Activated naive CD4-positive, alpha-beta T cell treated with anti-CD3 and anti-CD28 coated beads, Interleukin-2, amount 50 U/mL, for 24 hours (primary cell): ENCODE results near the gene TLCD3B.
"Not testable (repeated sequence)": the region's sequence is repeated elsewhere in the genome, so short reads cannot be mapped to it uniquely, and the experiment has no call there.

Source experiments
- H3K27ac Mint-ChIP-seq: one replicate; pipeline ENCODE4 v1.8.0; 2021; ENCODE audit warnings: mild to moderate bottlenecking, mixed read lengths
- H3K27me3 Mint-ChIP-seq: one replicate; pipeline ENCODE4 v1.8.0; 2021; ENCODE audit warnings: mixed read lengths
- H3K36me3 Mint-ChIP-seq: one replicate; pipeline ENCODE4 v1.8.0; 2021; ENCODE audit warnings: mixed read lengths
- H3K4me1 Mint-ChIP-seq: one replicate; pipeline ENCODE4 v1.8.0; 2021; ENCODE audit warnings: mixed read lengths
- H3K4me3 Mint-ChIP-seq: one replicate; pipeline ENCODE4 v1.8.0; 2021; ENCODE audit warnings: mild to moderate bottlenecking, mixed read lengths
- H3K9me3 Mint-ChIP-seq: one replicate; pipeline ENCODE4 v1.8.0; 2021; ENCODE audit warnings: mixed read lengths

Gene TLCD3B

DNA sequence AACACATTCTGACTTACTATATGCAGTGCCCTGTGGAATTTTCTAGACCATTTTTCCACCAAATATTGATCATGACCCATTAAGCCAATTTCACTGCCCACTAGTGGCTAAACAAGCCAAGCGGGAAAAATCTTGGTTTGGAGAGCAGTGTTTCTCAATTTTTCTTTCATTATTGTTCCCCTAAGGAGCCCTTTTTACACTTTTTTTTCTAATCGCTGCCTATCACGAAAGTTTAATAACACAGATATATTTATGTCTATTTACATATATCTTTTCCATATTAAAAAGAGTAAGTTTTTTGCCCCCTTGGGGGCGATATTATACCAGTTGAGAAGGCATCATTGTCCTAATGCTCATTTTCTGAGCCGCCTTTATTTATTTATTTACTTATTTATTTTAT, 10.8 kb upstream of the TLCD3B start:
- Mint-ChIP-seq H3K4me3 (no peak overlapping the region), H3K9me3 (no peaks in the 10 kb centered on the region), H3K27me3 (no peaks in the 10 kb centered on the region), H3K36me3 (no peaks in the 10 kb centered on the region), H3K27ac (no peak overlapping the region), H3K4me1 (no peaks in the 10 kb centered on the region)

DNA sequence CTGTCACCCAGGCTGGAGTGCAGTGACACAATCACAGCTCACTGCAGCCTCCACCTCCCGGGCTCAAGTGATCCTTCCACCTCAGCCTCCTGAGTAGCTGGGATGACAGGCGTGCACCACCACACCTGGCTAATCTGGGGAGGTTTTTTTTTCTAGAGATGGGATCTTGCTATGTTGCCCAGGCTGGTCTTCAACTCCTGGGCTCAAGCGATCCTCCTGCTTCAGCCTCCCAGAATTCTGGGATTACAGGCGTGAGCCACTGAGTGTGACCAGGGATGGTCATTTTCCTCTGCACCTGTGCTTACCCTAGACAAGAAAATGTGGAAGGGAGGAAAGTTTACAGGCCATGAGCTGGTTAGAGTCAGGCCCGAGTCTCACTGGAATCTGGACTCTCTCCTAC, 9.6 kb upstream of the TLCD3B start:
- H3K4me3 Mint-ChIP-seq, H3K36me3 Mint-ChIP-seq, H3K9me3 Mint-ChIP-seq, H3K27me3 Mint-ChIP-seq, H3K4me1 Mint-ChIP-seq, H3K27ac Mint-ChIP-seq: not testable (repeated sequence)

DNA sequence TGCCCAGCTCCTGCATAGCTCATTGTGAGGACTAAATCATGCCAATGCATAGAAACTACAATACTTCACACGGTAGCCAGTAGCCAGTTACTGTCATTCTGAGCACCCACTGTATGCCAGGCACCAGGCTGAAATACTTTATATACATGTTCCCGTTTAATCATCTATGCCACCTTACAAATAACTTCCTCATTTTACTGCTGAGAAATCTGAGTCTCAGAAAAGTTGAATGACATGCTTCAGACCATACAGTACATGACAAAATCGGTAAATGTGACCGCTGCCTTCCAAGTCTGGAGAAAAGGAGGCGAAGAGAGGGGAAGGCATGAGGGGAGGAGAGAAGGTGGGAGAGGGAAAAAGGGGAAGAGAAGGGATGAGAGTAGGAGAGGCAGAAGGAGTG, 9.2 kb upstream of the TLCD3B start:
- Mint-ChIP-seq H3K36me3 (no peaks in the 10 kb centered on the region), H3K27ac (no peak overlapping the region), H3K9me3 (no peaks in the 10 kb centered on the region), H3K4me1 (no peaks in the 10 kb centered on the region), H3K4me3 (no peak overlapping the region), H3K27me3 (no peaks in the 10 kb centered on the region)

DNA sequence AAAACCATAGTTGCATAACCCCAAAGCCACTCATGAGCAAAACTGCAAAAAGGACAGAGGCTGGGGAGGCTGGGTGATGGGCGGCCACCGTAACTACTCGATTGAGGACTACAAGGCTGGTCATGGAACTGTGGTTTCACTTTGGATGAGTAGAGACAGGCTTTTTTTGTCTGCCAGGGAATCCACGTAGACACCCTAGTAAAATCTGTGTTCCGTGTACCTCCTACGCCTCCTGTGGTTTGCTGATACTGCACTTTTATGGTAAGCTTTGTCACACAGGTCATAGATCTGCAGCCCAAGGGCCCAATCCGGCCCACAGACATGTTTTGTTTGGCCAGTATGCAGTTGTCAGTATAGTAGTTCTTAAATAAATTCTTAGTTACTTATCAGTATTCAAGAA, 2.2 kb upstream of the TLCD3B start:
- no peaks in the 10 kb centered on the region for H3K9me3 Mint-ChIP-seq
- H3K4me3 Mint-ChIP-seq = no peak overlapping the region
- H3K4me1 Mint-ChIP-seq = peaks cover 11% of the 10 kb centered on the region
- H3K27me3 Mint-ChIP-seq = peaks cover 20% of the 10 kb centered on the region
- H3K27ac Mint-ChIP-seq = no peak overlapping the region
- H3K36me3 Mint-ChIP-seq = peaks cover 3% of the 10 kb centered on the region

DNA sequence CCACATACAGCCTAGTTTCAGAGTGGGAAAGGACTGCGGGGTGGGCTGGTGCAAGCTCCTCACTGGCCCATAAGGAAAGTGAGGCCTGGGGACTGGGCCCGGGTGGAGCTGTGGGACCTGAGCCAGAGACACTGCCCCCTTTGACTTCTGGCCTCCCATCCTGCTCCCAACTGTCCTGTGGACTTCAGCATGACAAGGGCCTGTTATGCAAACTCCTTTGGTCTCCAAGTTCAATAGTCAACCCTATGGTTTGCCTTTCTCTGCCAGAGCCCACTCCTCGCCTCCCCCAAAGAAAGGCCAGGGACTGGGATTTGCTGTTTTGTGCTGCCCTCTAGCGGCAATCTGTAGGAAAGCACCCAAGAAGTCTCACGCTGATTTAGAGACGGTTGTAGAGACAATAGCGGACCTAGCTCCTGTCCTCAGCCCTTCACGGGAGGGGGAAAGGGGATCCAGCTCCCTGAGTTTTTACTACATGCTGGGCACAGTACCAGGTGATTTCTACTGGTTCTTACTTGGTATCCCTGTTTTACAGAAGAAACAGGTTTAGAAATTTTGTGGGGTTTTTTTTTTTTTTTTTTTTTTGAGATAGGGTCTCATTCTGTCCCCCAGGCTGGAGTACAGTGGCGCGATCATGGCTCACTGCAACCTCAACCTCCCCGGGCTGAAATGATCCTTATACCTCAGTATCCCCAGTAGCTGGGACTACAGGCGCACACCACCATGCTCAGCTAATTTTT, 1.2 kb upstream of the TLCD3B start:
- H3K4me3 Mint-ChIP-seq = peak overlapping the region; percentile 52
- peaks cover 28% of the 10 kb centered on the region for H3K27me3 Mint-ChIP-seq
- peaks cover 3% of the 10 kb centered on the region for H3K36me3 Mint-ChIP-seq
- H3K9me3 Mint-ChIP-seq = no peaks in the 10 kb centered on the region
- no peak overlapping the region for H3K27ac Mint-ChIP-seq
- peaks cover 11% of the 10 kb centered on the region for H3K4me1 Mint-ChIP-seq

DNA sequence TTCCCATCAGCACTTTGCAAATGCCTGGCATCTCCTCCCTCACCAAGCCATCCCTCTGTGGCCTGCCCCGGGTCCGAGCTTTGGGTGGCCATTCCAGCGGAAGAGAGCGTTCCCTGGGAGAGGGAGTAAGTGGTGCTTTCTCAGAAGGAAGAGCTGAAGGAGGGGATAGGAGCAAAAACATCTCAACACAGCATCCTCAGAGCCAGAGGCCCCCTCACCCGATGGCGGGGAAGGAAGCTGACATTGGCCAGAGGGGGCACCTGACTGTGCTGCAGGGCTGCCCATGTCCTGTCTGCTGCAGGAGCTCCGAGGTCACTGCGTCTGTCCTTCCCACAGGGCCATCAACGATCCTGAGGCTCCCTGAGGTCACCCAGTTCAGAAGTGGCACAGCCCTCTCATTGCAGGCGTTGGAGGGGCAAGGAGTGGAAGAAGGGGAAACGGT, 427 bp upstream of the TLCD3B start:
- Mint-ChIP-seq H3K9me3 (no peaks in the 10 kb centered on the region), H3K36me3 (peaks cover 3% of the 10 kb centered on the region), H3K4me1 (peaks cover 11% of the 10 kb centered on the region), H3K27me3 (peaks cover 31% of the 10 kb centered on the region), H3K27ac (no peak overlapping the region), H3K4me3 (no peak overlapping the region)

DNA sequence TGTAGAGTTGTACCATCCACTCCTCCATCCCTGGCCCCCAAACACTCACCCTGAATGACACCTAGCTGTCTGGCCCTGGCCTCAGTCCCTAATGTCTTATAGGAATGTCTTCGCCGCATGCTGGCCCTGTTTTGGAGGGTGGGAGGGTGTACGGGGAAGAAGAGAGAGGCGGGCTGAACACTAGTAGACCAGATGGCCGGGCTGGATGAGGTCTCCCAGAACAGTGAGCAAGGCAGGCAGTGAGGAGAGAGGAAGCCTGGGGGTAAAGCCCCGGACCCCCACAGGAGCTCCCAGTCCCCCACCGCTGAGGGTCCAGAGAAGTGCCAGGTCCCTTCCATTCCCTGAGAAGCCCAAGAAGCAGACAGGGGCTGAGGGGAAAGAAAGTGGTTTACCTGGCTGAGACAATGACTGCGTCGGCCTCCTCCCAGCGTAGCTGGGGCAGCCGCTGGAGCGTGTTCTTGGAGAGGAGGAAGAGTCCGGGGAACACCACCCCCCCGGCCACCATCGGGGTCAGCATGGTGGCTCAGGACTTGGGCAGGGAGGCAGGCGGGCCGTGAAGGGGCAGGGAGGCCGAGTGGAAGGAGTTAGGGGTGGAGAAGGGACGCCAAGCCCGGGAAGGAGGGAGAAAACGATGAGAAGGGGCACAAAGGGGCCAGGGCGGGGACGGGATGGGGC, 923 bp downstream of the TLCD3B start:
- peaks cover 3% of the 10 kb centered on the region for H3K36me3 Mint-ChIP-seq
- H3K27me3 Mint-ChIP-seq = peaks cover 31% of the 10 kb centered on the region
- H3K4me3 Mint-ChIP-seq = no peak overlapping the region
- peak overlapping the region; percentile 68 for H3K27ac Mint-ChIP-seq
- H3K4me1 Mint-ChIP-seq = peaks cover 11% of the 10 kb centered on the region
- no peaks in the 10 kb centered on the region for H3K9me3 Mint-ChIP-seq

DNA sequence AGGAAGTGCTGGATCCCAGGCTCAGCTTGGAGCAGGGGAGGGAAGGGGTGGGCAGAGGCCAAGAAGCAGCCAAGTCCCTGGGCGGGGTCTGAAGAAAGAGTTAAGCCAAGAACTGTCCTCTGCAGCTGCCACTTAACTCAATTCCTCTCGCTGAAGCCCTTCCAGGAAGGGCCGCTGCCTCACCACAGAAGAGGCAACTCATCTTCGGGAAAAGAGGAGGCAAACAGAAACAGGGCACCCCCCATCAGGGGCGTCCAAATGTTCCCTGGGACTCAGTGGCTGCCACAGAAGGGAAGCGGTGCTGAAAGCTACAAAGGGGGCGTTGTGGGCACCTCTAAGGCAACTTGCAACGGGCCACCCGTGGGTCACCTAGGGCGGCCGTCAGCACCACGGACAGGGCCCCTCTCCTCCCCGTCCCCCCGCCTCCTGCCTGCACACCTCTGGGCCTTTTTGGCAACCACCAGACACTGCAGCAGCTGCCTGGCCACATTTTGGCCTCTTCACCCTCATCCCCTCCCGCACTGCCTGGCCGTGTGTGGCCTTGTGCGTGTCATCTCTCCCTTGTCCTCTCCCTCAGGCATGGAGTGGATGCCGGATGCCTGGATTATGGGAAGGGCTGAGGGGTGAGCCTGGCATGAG, 2.5 kb downstream of the TLCD3B start:
- H3K27ac Mint-ChIP-seq = no peak overlapping the region
- H3K9me3 Mint-ChIP-seq = no peaks in the 10 kb centered on the region
- H3K36me3 Mint-ChIP-seq = peaks cover 3% of the 10 kb centered on the region
- peaks cover 30% of the 10 kb centered on the region for H3K27me3 Mint-ChIP-seq
- H3K4me1 Mint-ChIP-seq = peaks cover 11% of the 10 kb centered on the region
- H3K4me3 Mint-ChIP-seq = no peak overlapping the region

DNA sequence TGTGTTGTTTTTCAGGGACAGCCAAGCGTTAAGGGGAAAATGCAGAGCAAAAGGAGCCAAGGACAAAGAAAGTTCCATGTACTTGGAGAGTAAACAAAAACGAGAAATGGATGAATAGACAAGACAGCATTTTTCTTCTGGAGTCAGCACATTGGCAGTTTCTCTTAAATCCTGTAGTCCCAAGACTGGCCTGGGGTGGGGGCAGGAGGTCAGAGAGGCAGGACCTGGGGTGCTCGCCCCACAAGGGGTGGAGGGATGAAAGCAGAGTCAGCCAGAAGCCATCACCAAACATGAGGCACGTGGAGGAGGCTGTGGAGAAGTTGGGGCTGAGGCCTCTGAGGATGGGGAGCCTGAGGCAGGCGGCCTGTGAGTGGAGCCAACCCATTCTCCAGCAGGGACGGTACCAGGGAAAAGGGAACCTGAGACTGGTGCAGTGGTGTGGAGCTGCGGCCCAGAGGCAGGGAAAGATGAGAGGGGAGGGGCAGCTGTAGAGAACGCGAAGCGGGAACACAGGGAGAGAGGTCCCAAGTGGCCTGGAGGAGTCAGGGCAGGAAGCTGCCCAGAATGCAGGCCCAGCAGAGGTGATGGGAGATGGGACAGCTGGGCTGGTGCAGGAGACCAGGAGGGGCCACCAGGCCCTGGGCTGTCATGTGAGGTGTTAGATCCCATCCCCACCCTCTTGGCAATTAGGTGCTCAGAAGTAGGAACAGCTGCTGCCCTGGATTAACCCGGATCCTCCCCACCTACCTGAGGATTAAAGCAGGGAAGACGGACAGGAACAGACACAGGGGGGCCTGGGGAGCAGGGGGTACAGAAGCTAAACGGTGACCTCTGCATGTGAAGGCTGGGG, 3.3 kb downstream of the TLCD3B start:
- Mint-ChIP-seq H3K27me3 (peaks cover 29% of the 10 kb centered on the region), H3K9me3 (no peaks in the 10 kb centered on the region), H3K4me3 (no peak overlapping the region), H3K4me1 (peaks cover 11% of the 10 kb centered on the region), H3K36me3 (peaks cover 3% of the 10 kb centered on the region), H3K27ac (no peak overlapping the region)

DNA sequence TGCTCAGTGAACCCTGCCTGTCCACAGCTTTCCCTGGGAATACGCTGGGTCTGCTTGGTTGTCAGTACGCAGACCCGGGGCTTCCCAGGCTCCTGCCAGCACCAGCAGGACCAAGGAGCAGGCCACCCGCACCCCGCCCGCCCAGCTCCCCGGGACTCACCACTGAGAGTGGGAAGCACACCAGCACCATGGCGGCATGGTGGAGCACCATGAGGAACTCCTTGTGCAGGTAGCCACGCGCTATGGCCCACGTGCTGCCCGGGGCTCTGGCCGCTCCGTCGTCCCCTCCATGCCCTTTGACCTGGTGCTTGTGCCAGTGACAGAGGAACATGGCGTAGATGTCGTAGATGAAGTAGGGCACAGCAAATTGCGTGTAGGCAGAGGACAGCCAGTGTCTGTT, 4.6 kb downstream of the TLCD3B start:
- Mint-ChIP-seq H3K27ac (no peak overlapping the region), H3K4me1 (peaks cover 6% of the 10 kb centered on the region), H3K27me3 (peaks cover 24% of the 10 kb centered on the region), H3K4me3 (no peak overlapping the region), H3K36me3 (no peaks in the 10 kb centered on the region), H3K9me3 (no peaks in the 10 kb centered on the region)

DNA sequence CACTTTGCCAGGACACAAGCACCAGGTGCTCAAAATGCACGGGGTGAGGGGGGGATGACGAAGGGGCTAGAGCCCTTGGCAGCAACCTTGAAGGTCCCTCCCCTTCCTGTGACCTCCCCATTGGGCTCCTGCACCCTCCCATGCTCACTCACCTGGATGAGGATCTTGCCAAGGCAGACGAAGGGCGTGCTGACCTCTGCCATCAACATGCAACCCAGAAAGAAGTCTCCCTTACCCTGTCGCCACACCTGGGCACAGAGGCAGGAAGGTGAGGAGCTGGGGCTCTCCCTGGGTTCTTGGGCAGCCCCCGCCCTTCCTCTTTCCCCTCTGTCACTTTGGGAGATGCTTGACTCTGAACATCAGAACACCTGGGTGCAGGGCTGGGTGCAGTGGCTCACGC, 5.5 kb downstream of the TLCD3B start:
- Mint-ChIP-seq H3K4me3 (no peak overlapping the region), H3K36me3 (no peaks in the 10 kb centered on the region), H3K4me1 (peaks cover 12% of the 10 kb centered on the region), H3K27me3 (peaks cover 24% of the 10 kb centered on the region), H3K9me3 (no peaks in the 10 kb centered on the region), H3K27ac (no peak overlapping the region)

DNA sequence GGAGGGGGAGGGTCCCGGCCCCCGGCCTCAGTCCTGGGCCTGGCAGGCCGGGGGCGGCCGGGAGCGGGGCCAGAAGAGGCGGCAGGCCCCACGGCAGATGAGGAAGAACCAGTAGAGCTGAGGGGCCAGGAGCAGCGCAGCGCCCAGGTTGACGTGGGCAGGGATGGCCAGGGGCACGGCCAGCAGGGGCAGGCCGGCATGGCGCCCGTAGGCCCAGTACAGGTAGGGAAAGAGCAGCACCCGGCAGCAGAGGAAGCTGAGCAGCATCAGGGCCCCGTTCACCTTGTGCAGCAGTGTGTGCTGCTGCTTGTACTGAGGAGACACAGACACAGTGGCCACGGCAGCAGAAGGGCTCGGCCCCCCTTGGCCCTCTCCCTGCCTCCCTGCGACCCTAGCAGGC, 5.9 kb downstream of the TLCD3B start:
- H3K4me3 Mint-ChIP-seq = no peak overlapping the region
- no peaks in the 10 kb centered on the region for H3K36me3 Mint-ChIP-seq
- H3K27ac Mint-ChIP-seq = no peak overlapping the region
- H3K4me1 Mint-ChIP-seq = peaks cover 10% of the 10 kb centered on the region
- peaks cover 22% of the 10 kb centered on the region for H3K27me3 Mint-ChIP-seq
- no peaks in the 10 kb centered on the region for H3K9me3 Mint-ChIP-seq

DNA sequence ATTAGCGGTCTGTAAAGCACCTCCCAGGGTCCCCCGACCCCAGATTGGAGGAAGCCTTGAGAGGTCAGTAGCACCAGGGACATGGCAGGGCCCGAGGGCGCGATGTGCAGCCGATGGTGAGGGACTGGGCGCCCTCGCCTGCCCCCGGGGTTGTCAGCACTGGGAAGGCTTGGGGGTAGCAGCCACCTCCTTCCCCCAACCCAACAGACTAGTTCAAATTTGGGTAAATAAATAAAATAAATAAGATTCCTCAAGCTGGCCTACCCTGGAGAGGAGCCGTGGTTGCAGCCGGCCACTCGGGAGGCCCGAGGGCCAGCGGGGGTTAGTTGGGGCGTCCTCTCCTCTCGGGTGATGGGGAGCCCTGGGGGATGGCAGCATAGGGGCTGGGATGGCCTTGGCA, 6.6 kb downstream of the TLCD3B start:
- Mint-ChIP-seq H3K27ac (no peak overlapping the region), H3K4me3 (no peak overlapping the region), H3K27me3 (peaks cover 15% of the 10 kb centered on the region), H3K36me3 (no peaks in the 10 kb centered on the region), H3K9me3 (no peaks in the 10 kb centered on the region), H3K4me1 (peaks cover 6% of the 10 kb centered on the region)

DNA sequence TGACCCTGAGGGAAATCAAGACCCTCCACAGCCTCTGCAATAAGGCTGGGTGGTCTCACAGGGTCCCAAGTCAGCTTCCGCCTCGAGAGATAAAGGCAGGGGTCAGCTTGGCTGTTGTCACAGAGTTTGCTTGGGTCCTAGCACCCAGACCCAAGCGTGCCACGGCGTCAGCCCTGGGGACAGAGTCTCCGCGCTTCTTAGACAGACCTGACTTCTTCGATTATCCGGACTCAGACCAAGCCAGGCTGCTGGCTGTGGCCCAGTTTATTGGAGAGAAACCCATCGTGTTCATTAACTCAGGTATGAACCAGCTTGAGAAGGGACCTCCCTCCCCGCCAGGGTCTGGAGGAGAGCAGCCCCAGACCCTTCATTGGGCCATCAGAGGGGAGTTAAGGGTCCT, 7.5 kb downstream of the TLCD3B start:
- Mint-ChIP-seq H3K9me3 (no peaks in the 10 kb centered on the region), H3K27me3 (peaks cover 11% of the 10 kb centered on the region), H3K36me3 (no peaks in the 10 kb centered on the region), H3K4me3 (no peak overlapping the region), H3K27ac (no peak overlapping the region), H3K4me1 (peaks cover 6% of the 10 kb centered on the region)

DNA sequence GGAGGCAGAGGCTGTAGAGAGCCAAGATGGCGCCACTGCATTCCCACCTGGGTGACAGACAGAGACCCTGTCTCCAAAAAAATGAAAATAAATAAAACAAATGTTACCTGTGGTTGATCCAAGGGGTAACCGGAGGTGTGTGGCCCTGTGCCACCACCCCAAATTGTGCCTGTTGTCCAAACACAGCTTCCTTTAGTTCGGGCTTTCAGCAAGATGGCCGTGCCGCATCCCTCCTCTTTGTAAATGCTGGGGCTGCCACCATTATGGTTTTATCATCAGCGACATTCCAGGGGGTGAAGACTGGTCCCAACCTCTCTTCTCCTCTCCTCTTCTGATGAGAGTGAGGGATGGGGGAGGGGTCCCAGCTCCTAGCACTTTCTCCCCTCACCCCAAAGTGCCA, 8.2 kb downstream of the TLCD3B start, which contains the start of gene C16orf92:
C16orf92 (plus strand) TSS at position 312 of the 400 bp plus-strand sequence. CDS start 143 bp downstream, outside the sequence.
- Mint-ChIP-seq H3K4me3 (no peak within 1 kb of the TSS), H3K27me3 (peaks cover 9% of the 10 kb centered on the region), H3K27ac (no peak within 1 kb of the TSS), H3K9me3 (no peaks in the 10 kb centered on the region), H3K4me1 (peaks cover 6% of the 10 kb centered on the region), H3K36me3 (no peaks in the 10 kb centered on the region)
